ENCODE measurements around the gene CCDC38.

Gene CCDC38

GRCh38 chr12:95919110-95919509 lies 23.3 kb downstream of the CCDC38 start:
- H3K4me3 ChIP-seq (ENCODE audit: low read depth, low read length): no peak overlapping the region
- TF ChIP-seq CTCF (IDR thresholded peaks at IDR 0.05; ENCODE audit: borderline replicate concordance, insufficient read depth, low read depth, low read length): no peak

GRCh38 chr12:95918194-95918993 lies 24.0 kb downstream of the CCDC38 start:
- peak; percentile 78; the same call in 1 of the 2 replicates for TF ChIP-seq CTCF (IDR thresholded peaks at IDR 0.05; ENCODE audit: borderline replicate concordance, insufficient read depth, low read depth, low read length)
- no peak overlapping the region for H3K4me3 ChIP-seq (ENCODE audit: low read depth, low read length)

GRCh38 chr12:95909871-95910270 lies 32.5 kb downstream of the CCDC38 start:
- no peak for TF ChIP-seq CTCF (IDR thresholded peaks at IDR 0.05; ENCODE audit: borderline replicate concordance, insufficient read depth, low read depth, low read length)
- no peak overlapping the region for H3K4me3 ChIP-seq (ENCODE audit: low read depth, low read length)

- H3K4me3 ChIP-seq (ENCODE audit: low read depth, low read length): no peak overlapping the region
- no peak for TF ChIP-seq CTCF (IDR thresholded peaks at IDR 0.05; ENCODE audit: borderline replicate concordance, insufficient read depth, low read depth, low read length)
Observed at GRCh38 chr12:95908573-95908972, 33.8 kb downstream of the CCDC38 start.

- TF ChIP-seq CTCF (IDR thresholded peaks at IDR 0.05; ENCODE audit: borderline replicate concordance, insufficient read depth, low read depth, low read length): no peak
- no peak overlapping the region for H3K4me3 ChIP-seq (ENCODE audit: low read depth, low read length)
Observed at GRCh38 chr12:95898081-95898480, 44.3 kb downstream of the CCDC38 start.

- no peak overlapping the region for H3K4me3 ChIP-seq (ENCODE audit: low read depth, low read length)
- no peak for TF ChIP-seq CTCF (IDR thresholded peaks at IDR 0.05; ENCODE audit: borderline replicate concordance, insufficient read depth, low read depth, low read length)
Observed at GRCh38 chr12:95896846-95897245, 45.6 kb downstream of the CCDC38 start.

- no peak overlapping the region for H3K4me3 ChIP-seq (ENCODE audit: low read depth, low read length)
- TF ChIP-seq CTCF (IDR thresholded peaks at IDR 0.05; ENCODE audit: borderline replicate concordance, insufficient read depth, low read depth, low read length): no peak
Observed at GRCh38 chr12:95890958-95891357, 51.5 kb downstream of the CCDC38 start.
